Middle frontal gyrus (tissue), 1 donor: ENCODE results near the gene TBCC.
"Not testable (repeated sequence)": the region's sequence is repeated elsewhere in the genome, so short reads cannot be mapped to it uniquely, and the experiment has no call there.

Experiments used
- DNase-seq: peaks from one replicate; pipeline ENCODE4 v3.0.0-alpha.2; 2015; ENCODE audit warnings: low spot score; ENCODE audit errors: extremely low spot score

TBCC gene

GRCh38 chr6:42735976-42736375 lies 9.9 kb downstream of the TBCC start:
- no peak for DNase-seq

GRCh38 chr6:42733867-42734481 lies 11.9 kb downstream of the TBCC start:
- not testable (repeated sequence) for DNase-seq

- DNase-seq: no peak
Measured at GRCh38 chr6:42729731-42730130, 16.2 kb downstream of the TBCC start.

GRCh38 chr6:42727627-42728026 lies 18.3 kb downstream of the TBCC start:
- DNase-seq: no peak

- DNase-seq: no peak
Measured at GRCh38 chr6:42727087-42727611, 18.8 kb downstream of the TBCC start.

- no peak for DNase-seq
Measured at GRCh38 chr6:42726485-42727086, 19.3 kb downstream of the TBCC start.

- no peak for DNase-seq
Measured at GRCh38 chr6:42726026-42726425, 19.9 kb downstream of the TBCC start.

- DNase-seq: no peak
Measured at GRCh38 chr6:42724825-42725224, 21.1 kb downstream of the TBCC start.

- DNase-seq: no peak
Measured at GRCh38 chr6:42722497-42722896, 23.4 kb downstream of the TBCC start, which contains the start of gene PRPH2. PRPH2 (minus strand) TSS chr6:42722597; CDS start chr6:42722334, 263 bp downstream.

GRCh38 chr6:42720739-42721138 lies 25.2 kb downstream of the TBCC start:
- DNase-seq: no peak

GRCh38 chr6:42715871-42716270 lies 30.0 kb downstream of the TBCC start:
- DNase-seq: no peak

- no peak for DNase-seq
Measured at GRCh38 chr6:42714098-42714761, 31.7 kb downstream of the TBCC start.

- DNase-seq: no peak
Measured at GRCh38 chr6:42711930-42712329, 34.0 kb downstream of the TBCC start.

- no peak for DNase-seq
Measured at GRCh38 chr6:42710316-42710715, 35.6 kb downstream of the TBCC start.

GRCh38 chr6:42709871-42710270 lies 36.0 kb downstream of the TBCC start:
- no peak for DNase-seq

GRCh38 chr6:42708096-42708495 lies 37.8 kb downstream of the TBCC start:
- no peak for DNase-seq

- DNase-seq: no peak
Measured at GRCh38 chr6:42707595-42707994, 38.3 kb downstream of the TBCC start.

- DNase-seq: no peak
Measured at GRCh38 chr6:42704937-42705374, 40.9 kb downstream of the TBCC start.

GRCh38 chr6:42704251-42704936 lies 41.5 kb downstream of the TBCC start:
- DNase-seq: no peak

- not testable (repeated sequence) for DNase-seq
Measured at GRCh38 chr6:42702786-42703185, 43.1 kb downstream of the TBCC start.

- no peak for DNase-seq
Measured at GRCh38 chr6:42702200-42702599, 43.7 kb downstream of the TBCC start.

GRCh38 chr6:42698217-42698616 lies 47.7 kb downstream of the TBCC start:
- no peak for DNase-seq
